ES-I3 (cell line): ENCODE measurements around the gene EPHB3.
"Not testable (repeated sequence)": the region's sequence is repeated elsewhere in the genome, so short reads cannot be mapped to it uniquely, and the experiment has no call there.

ENCODE experiments used
- H3K36me3 ChIP-seq: 2 replicates; pipeline ENCODE4 v1.6.1; 2013; ENCODE audit warnings: mild to moderate bottlenecking, low read length, control low read depth, moderate library complexity; ENCODE audit not compliant: insufficient read depth
- H3K4me1 ChIP-seq: 2 replicates; pipeline ENCODE4 v1.6.1; 2013; ENCODE audit warnings: mild to moderate bottlenecking, control low read depth, low read length; ENCODE audit not compliant: insufficient read depth
- H3K9ac ChIP-seq: 2 replicates; pipeline ENCODE4 v1.6.1; 2013; ENCODE audit warnings: low read depth, mild to moderate bottlenecking, low read length, moderate library complexity
- H3K9me3 ChIP-seq: 2 replicates; pipeline ENCODE4 v1.6.1; 2013; ENCODE audit warnings: mild to moderate bottlenecking, low read length, moderate library complexity; ENCODE audit not compliant: control insufficient read depth, insufficient read depth

Gene EPHB3

GRCh38 chr3:184615396-184615795 is 53.8 kb downstream of the EPHB3 start:
- Histone ChIP-seq H3K4me1 (no peaks in the 10 kb centered on the region; the same call in 1 of the 2 replicates), H3K36me3 (no peaks in the 10 kb centered on the region), H3K9me3 (no peaks in the 10 kb centered on the region), H3K9ac (no peak overlapping the region)

GRCh38 chr3:184616436-184616835 is 54.9 kb downstream of the EPHB3 start:
- Histone ChIP-seq H3K9me3 (no peaks in the 10 kb centered on the region), H3K36me3 (no peaks in the 10 kb centered on the region), H3K4me1 (no peaks in the 10 kb centered on the region; the same call in 1 of the 2 replicates), H3K9ac (no peak overlapping the region)

DNA sequence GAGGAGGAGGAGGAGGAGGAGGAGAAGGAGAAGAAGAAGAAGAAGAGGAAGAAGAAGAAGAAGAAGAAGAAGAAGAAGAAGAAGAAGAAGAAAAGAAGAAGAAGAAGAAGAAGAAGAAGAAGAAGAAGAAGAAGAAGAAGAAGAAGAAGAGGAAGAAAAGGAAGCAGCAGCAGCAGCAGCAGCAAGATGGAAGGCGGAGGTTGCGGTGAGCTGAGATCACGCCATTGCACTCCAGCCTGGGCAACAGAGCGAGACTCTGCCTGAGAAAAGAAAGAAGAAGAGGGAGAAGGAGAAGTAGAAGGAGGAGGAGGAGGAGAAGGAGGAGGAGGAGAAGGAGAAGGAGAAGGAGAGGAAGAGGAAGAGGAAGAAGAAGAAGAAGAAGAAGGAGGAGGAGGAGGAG is 55.7 kb downstream of the EPHB3 start:
- not testable (repeated sequence) for H3K9me3 ChIP-seq, H3K9ac ChIP-seq, H3K4me1 ChIP-seq, H3K36me3 ChIP-seq

- Histone ChIP-seq H3K36me3 (no peaks in the 10 kb centered on the region), H3K4me1 (no peaks in the 10 kb centered on the region; the same call in 1 of the 2 replicates), H3K9me3 (no peaks in the 10 kb centered on the region), H3K9ac (no peak overlapping the region)
Observed at GRCh38 chr3:184618811-184619210, 57.2 kb downstream of the EPHB3 start.

- no peaks in the 10 kb centered on the region for H3K36me3 ChIP-seq
- no peaks in the 10 kb centered on the region; the same call in 1 of the 2 replicates for H3K4me1 ChIP-seq
- H3K9ac ChIP-seq = no peak overlapping the region
- no peaks in the 10 kb centered on the region for H3K9me3 ChIP-seq
Observed at GRCh38 chr3:184619369-184619768, 57.8 kb downstream of the EPHB3 start.

GRCh38 chr3:184619787-184620430 is 58.3 kb downstream of the EPHB3 start:
- no peak overlapping the region for H3K9ac ChIP-seq
- H3K9me3 ChIP-seq = no peaks in the 10 kb centered on the region
- H3K36me3 ChIP-seq = no peaks in the 10 kb centered on the region
- no peaks in the 10 kb centered on the region; the same call in 1 of the 2 replicates for H3K4me1 ChIP-seq

DNA sequence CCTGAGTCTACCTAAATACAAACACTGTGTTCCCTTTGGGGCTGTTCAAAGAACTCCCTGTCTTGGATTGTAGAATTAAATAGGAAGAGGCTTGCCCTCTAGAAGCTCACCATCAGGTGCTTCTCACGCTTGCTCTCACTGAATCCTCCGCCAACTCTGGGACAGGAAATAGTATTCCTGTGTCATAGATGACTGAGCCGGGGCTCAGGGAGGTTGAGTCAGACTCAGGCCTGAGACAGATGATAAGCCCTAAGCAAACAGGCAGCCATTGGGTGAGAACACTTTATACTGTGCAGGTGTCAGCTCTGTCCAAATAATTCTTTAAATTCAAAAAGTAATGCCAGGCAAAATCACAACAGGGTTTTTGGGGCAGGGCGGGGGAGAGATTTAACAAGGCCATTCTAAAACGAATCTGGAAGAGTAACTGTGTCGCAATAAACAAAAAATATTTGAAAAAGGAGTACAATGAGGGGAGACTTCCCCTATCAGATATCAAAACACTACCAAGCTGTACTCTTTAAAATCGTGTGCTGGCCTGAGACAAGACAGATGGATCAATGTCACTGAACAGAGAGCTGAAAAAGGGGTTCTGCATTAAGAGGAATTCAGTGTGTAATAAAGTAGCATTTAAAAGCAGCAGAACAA is 59.0 kb downstream of the EPHB3 start:
- H3K9me3 ChIP-seq = no peaks in the 10 kb centered on the region
- no peak overlapping the region for H3K9ac ChIP-seq
- H3K36me3 ChIP-seq = no peaks in the 10 kb centered on the region
- H3K4me1 ChIP-seq = no peaks in the 10 kb centered on the region; the same call in 1 of the 2 replicates

DNA sequence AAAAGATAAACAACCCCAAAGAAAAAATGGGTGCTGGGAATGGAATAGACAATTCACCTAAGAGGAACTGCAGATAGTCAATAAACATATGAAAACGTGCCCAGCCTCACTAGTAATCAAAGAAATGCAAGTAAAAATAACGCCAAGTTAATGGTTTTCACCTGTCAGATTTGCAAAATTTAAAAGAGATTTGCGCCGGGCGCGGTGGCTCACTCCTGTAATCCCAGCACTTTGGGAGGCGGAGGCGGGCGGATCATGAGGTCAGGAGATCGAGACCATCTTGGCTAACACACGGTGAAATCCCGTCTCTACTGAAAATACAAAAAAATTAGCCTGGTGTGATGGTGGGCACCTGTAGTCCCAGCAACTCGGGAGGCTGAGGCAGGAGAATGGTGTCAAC is 60.6 kb downstream of the EPHB3 start:
- H3K9me3 ChIP-seq, H3K9ac ChIP-seq, H3K36me3 ChIP-seq, H3K4me1 ChIP-seq: not testable (repeated sequence)

- Histone ChIP-seq H3K9ac (no peak overlapping the region), H3K9me3 (no peaks in the 10 kb centered on the region), H3K4me1 (peaks cover 8% of the 10 kb centered on the region; the same call in 1 of the 2 replicates), H3K36me3 (no peaks in the 10 kb centered on the region)
Observed at GRCh38 chr3:184626923-184627322, 65.3 kb downstream of the EPHB3 start.

DNA sequence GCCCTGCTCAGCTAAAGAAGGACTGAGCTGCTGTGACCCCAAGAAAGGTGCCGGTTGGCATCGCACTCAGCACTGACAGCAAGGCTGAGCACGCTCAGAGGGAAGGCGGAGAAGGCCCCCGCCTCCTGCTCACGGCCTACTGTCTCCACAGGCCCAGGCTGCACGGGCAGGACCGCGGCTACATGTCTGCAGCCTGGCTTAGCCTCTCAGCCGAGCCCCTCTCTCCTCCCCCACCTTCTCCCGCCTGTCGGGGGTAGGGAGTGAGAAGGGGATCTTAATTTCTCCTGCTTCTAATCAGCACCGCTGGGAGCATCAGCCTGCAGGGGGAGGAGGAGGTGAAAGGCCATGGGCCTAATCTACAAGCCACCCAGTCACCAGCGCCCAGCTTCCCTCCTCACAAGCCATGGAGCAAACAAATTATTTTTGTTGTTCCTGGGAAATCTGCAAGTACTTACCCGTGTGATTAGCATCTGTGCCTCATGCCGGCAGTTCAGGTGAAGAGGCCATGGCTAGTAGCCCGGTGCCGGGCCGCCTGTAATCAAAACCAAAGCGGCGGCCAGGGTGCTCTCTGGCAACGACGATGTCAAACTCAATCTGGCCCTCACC is 68.1 kb downstream of the EPHB3 start:
- Histone ChIP-seq H3K9me3 (no peaks in the 10 kb centered on the region), H3K4me1 (peaks cover 17% of the 10 kb centered on the region; the same call in 1 of the 2 replicates), H3K9ac (no peak overlapping the region), H3K36me3 (no peaks in the 10 kb centered on the region)

GRCh38 chr3:184630861-184631471 is 69.4 kb downstream of the EPHB3 start:
- no peak overlapping the region for H3K9ac ChIP-seq
- H3K36me3 ChIP-seq = no peaks in the 10 kb centered on the region
- H3K4me1 ChIP-seq = peaks cover 24% of the 10 kb centered on the region; the same call in 1 of the 2 replicates

GRCh38 chr3:184631472-184631861 is 69.9 kb downstream of the EPHB3 start:
- H3K9ac ChIP-seq = no peak overlapping the region
- no peaks in the 10 kb centered on the region for H3K9me3 ChIP-seq
- H3K36me3 ChIP-seq = no peaks in the 10 kb centered on the region
- H3K4me1 ChIP-seq = peaks cover 29% of the 10 kb centered on the region; the same call in 1 of the 2 replicates

More at GRCh38 chr3:184630861-184631471, 69.4 kb downstream of the EPHB3 start:
- H3K9me3 ChIP-seq = no peaks in the 10 kb centered on the region
